GM23248 (cell line): ENCODE results near the gene TRIM54.

Source experiments
- EZH2 ChIP-seq: fragments of 200-600 bp; sonication (generic); IDR thresholded peaks from 2 replicates; pipeline ENCODE4 v1.6.1; 2018; ENCODE audit warnings: antibody characterized with exemption, mild to moderate bottlenecking; ENCODE audit not compliant: insufficient read depth, poor library complexity, severe bottlenecking
- EZH2phosphoT487 ChIP-seq: fragments of 200-600 bp; sonication (generic); IDR thresholded peaks from 2 replicates; pipeline ENCODE4 v1.6.1; 2018; ENCODE audit warnings: antibody characterized with exemption, moderate library complexity, mild to moderate bottlenecking, low read depth; ENCODE audit not compliant: insufficient read depth

DNA sequence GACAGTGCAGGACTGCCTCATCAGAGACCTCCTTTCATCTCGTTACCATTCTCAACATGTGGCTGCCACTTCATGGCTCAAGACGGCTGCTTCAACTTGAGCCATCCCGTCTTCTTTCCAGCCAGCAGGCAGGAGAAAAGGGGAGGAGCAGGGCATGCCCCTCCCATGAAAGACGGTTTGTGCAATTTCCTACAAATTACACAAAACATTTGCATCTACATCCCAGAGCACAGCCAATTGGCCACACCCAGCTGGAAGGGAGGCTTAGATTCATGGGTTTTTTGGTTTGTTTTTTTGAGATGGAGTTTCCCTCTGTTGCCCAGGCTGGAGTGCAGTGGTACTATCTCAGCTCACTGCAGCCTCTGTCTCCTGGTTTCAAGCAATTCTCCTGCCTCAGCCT lies 14.3 kb downstream of the TRIM54 start:
- TF ChIP-seq EZH2: no peak
- no peak for TF ChIP-seq EZH2phosphoT487
